Adrenal gland (tissue), 5 donors: Measurements from ENCODE around the gene ADAMTS8.

Experiments used
- POLR2A ChIP-seq, 2 donors: fragments of 450-650 bp; IDR thresholded peaks; one replicate each; pipeline ENCODE4 v1.6.1; 2017; ENCODE audit warnings: antibody characterized with exemption in 2 of 2, mild to moderate bottlenecking in 2 of 2, moderate library complexity in 1 of 2
- TF ChIP-seq, protein P1 (sequence below), 6 experiments: fragments of 450-650 bp in 4 of 6; fragments of 200-600 bp in 2 of 6; sonication (generic) in 1 of 6; IDR thresholded peaks; 1 replicate in 5 of 6; 2 replicates in 1 of 6; pipeline versions ENCODE4 v1.5.1 to v1.8.0; 2016 to 2021; ENCODE audit warnings: antibody characterized with exemption in 6 of 6, mild to moderate bottlenecking in 2 of 6, moderate library complexity in 1 of 6
- donor health status: DM: no; HTN: no; CAD: no.

- TF ChIP-seq, protein P1, sequence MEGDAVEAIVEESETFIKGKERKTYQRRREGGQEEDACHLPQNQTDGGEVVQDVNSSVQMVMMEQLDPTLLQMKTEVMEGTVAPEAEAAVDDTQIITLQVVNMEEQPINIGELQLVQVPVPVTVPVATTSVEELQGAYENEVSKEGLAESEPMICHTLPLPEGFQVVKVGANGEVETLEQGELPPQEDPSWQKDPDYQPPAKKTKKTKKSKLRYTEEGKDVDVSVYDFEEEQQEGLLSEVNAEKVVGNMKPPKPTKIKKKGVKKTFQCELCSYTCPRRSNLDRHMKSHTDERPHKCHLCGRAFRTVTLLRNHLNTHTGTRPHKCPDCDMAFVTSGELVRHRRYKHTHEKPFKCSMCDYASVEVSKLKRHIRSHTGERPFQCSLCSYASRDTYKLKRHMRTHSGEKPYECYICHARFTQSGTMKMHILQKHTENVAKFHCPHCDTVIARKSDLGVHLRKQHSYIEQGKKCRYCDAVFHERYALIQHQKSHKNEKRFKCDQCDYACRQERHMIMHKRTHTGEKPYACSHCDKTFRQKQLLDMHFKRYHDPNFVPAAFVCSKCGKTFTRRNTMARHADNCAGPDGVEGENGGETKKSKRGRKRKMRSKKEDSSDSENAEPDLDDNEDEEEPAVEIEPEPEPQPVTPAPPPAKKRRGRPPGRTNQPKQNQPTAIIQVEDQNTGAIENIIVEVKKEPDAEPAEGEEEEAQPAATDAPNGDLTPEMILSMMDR (IDR thresholded peaks at IDR 0.05): no peak
- no peak for TF ChIP-seq POLR2A (IDR thresholded peaks at IDR 0.05)
Observed at GRCh38 chr11:130411223-130411622, 17.2 kb downstream of the ADAMTS8 start.
